HG03196 (cell line): ENCODE measurements around the gene FBRSL1.
"Not testable (repeated sequence)": the region's sequence is repeated elsewhere in the genome, so short reads cannot be mapped to it uniquely, and the experiment has no call there.

ENCODE experiments used
- ATAC-seq: cut with Tn5 transposase; IDR thresholded peaks from one replicate; pipeline ENCODE4 v1.9.1; 2021; ENCODE audit not compliant: unreplicated experiment

The FBRSL1 gene

GRCh38 chr12:132522592-132523380 is 32.8 kb downstream of the FBRSL1 start:
- no peak for ATAC-seq

- peak; percentile 62 for ATAC-seq
Measured at GRCh38 chr12:132523576-132524331, 33.8 kb downstream of the FBRSL1 start.

GRCh38 chr12:132524405-132524804 is 34.5 kb downstream of the FBRSL1 start:
- ATAC-seq: no peak

DNA sequence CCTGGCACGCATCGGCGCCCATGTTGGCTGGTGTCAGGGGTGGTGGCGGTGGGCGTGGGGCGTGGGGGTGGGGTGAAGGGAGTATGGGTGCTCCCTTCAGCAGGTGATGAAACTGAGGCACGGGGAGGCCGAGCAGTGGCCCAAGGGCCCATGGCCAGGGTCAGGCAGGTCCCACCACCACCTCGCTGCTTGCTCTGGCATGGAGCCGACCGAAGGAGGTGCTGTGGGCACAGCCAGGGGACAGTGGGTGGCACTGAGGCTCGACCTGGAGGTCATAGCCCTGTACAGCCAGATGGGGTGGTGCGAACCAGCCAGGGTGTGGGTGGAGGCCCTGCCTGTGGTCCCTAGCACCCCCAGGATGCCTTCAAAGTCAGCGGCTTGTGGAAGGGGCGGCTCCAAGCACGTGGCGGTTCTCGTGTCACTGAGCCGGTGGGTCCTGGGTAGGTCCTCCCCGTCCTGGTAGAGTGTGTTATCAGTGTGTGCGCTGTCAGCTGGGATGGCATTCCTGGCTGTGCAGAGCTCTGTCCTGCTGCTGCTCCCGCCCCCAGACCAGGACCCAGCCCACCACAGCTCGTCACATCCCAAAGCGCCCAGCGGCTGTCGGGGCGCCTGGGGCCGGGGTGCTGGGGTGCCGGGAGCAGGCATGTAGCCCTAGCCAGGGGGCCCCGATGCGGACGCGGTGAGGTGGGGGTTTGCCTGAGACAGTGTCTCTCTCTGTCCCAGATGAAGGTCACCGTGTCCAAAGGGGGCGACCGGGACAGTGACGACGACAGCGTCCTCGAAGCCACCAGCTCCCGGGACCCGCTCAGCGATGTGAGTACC is 35.3 kb downstream of the FBRSL1 start:
- ATAC-seq: no peak

- no peak for ATAC-seq
Measured at GRCh38 chr12:132525833-132526455, 36.0 kb downstream of the FBRSL1 start.

- no peak for ATAC-seq
Measured at GRCh38 chr12:132527186-132527882, 37.4 kb downstream of the FBRSL1 start.

DNA sequence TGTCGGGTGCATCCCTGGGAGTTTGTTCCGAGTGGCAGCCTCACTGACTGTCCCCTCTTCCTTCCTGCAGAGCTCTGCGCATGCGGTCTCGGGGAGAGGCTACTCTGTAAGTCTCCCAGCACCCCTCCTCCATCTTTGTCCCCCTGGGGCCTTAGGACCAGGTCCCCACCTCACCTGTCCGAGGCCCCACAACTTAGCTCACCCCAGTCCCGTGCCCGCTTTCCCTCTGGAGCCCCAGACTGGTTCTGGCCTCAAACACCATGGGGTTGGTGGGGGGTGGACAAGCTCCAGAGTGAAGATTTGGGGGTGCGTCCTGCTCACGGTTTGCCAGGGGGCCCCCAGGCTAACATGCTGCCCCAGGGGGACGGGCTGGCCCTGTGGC is 37.9 kb downstream of the FBRSL1 start:
- no peak for ATAC-seq

DNA sequence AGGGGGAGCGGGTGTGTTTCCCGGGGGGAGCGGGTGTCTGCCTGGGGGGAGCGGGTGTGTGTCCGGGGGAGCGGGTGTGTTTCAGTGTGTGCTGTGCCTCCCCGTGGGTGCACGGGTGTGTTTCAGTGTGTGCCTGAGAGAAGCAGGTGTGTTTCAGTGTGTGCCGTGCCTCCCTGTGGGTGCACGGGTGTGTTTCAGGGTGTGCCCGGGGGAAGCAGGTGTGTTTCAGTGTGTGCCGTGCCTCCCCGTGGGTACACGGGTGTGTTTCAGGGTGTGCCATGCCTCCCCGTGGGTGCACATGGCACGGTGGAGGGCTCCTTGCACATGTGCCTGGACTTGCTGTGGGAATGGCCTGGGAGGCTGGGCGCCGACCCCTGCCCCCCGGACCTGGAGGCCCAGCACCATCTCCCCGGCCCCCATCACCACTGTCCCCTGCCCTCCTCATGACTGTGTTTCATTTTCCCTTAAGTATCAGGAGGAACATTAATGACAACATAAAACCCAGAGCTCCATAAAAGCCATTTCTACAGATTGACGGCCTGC is 38.7 kb downstream of the FBRSL1 start:
- no peak for ATAC-seq

- ATAC-seq: no peak
Measured at GRCh38 chr12:132529156-132529839, 39.3 kb downstream of the FBRSL1 start.

GRCh38 chr12:132529906-132530305 is 40.0 kb downstream of the FBRSL1 start:
- ATAC-seq: no peak

GRCh38 chr12:132530447-132530846 is 40.5 kb downstream of the FBRSL1 start:
- ATAC-seq: no peak

GRCh38 chr12:132530851-132531250 is 40.9 kb downstream of the FBRSL1 start:
- no peak for ATAC-seq

- not testable (repeated sequence) for ATAC-seq
Measured at GRCh38 chr12:132532711-132533583, 43.0 kb downstream of the FBRSL1 start.

GRCh38 chr12:132533584-132533958 is 43.6 kb downstream of the FBRSL1 start:
- no peak for ATAC-seq

GRCh38 chr12:132534076-132534475 is 44.1 kb downstream of the FBRSL1 start:
- ATAC-seq: no peak

- ATAC-seq: no peak
Measured at GRCh38 chr12:132535019-132535418, 45.1 kb downstream of the FBRSL1 start.

- no peak for ATAC-seq
Measured at GRCh38 chr12:132536102-132536876, 46.3 kb downstream of the FBRSL1 start.

DNA sequence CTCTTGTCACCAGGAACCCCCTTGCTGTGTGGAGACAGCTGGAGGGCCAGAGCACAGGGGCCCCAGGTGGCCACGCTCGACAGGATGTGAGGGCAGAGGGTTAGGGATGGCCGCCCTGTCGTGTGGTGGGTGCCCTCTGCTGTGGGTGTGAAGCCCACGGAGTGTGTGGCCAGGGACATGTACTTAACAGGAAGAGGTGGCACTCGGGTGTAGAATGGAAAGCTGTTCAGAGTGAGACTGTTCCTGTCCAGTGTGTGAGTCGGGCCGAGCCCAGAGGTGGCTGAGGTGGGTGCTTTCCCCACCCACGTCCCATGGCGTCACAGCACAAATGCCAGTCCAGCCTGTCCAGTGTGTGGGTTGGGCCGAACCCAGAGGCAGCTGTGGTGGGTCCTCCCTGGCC is 47.1 kb downstream of the FBRSL1 start:
- ATAC-seq: no peak
